Eye (tissue), 1 donor: Measurements from ENCODE around the gene CALML6.

ENCODE experiments used
- DNase-seq: peaks from one replicate; pipeline ENCODE4 v3.0.0-alpha.2; 2015

Gene CALML6

GRCh38 chr1:1911350-1912041 lies 3.6 kb upstream of the CALML6 start:
- DNase-seq = no peak

- no peak for DNase-seq
Observed at GRCh38 chr1:1914101-1914970, 724 bp upstream of the CALML6 start.

GRCh38 chr1:1915911-1916840 lies 1.1 kb downstream of the CALML6 start:
- DNase-seq = no peak

GRCh38 chr1:1916851-1917251 lies 1.8 kb downstream of the CALML6 start:
- no peak for DNase-seq

GRCh38 chr1:1917304-1917976 lies 2.4 kb downstream of the CALML6 start:
- DNase-seq = no peak

GRCh38 chr1:1917995-1918900 lies 3.2 kb downstream of the CALML6 start:
- no peak for DNase-seq

- no peak for DNase-seq
Observed at GRCh38 chr1:1918901-1919303, 3.8 kb downstream of the CALML6 start, which contains the start of gene TMEM52. Gene TMEM52, minus strand, starts transcription at chr1:1919279. Its CDS starts 14 bp downstream, at chr1:1919265.

GRCh38 chr1:1919304-1920056 lies 4.4 kb downstream of the CALML6 start:
- peak; percentile 99 for DNase-seq

GRCh38 chr1:1920057-1920607 lies 5.1 kb downstream of the CALML6 start:
- no peak for DNase-seq

GRCh38 chr1:1920608-1921458 lies 5.8 kb downstream of the CALML6 start:
- DNase-seq = no peak

GRCh38 chr1:1921459-1921862 lies 6.4 kb downstream of the CALML6 start:
- no peak for DNase-seq

- DNase-seq = no peak
Observed at GRCh38 chr1:1921901-1922701, 7.0 kb downstream of the CALML6 start.

- no peak for DNase-seq
Observed at GRCh38 chr1:1922702-1922955, 7.6 kb downstream of the CALML6 start.

- no peak for DNase-seq
Observed at GRCh38 chr1:1922956-1923833, 8.1 kb downstream of the CALML6 start.

- no peak for DNase-seq
Observed at GRCh38 chr1:1924386-1924785, 9.3 kb downstream of the CALML6 start.

GRCh38 chr1:1924849-1925248 lies 9.8 kb downstream of the CALML6 start:
- no peak for DNase-seq
